ENCODE data around the gene ADPRHL1. TPM values are rescaled to one million over a fixed set of nuclear protein-coding genes. Genes with fewer than 3 reads are reported as not detected.

The ADPRHL1 gene
- total and polyA plus RNA-seq, 7 donors: 1.2 to 7.8 (median 4.2) TPM

DNA sequence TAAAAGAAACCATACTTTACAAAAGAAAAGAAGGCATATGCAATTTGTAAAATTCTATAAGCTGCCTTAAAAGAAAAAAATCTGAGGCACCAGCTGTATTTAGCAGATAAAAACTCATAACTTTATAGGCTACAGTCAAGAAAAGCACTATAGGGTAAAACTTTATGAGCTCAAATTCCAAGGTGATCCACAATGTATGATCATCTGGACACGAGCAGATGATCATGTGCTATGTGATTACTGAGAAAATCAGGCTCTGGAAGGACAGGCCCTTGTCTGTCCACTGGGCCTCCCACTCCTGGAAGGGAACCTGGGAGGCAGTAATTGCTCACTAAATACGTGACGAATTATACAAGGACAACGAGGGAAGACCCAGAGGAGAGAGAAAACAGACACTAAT, 96.7 kb downstream of the ADPRHL1 start:
- Histone ChIP-seq H3K27ac (no peak overlapping the region), H3K27me3 (no peaks in the 10 kb centered on the region), H3K36me3 (peaks cover 0 to 14% (median 0%) of the 10 kb centered on the region in 4 donors), H3K4me3 (no peak overlapping the region), H3K9me3 (no peaks in the 10 kb centered on the region), H3K4me1 (no peaks in the 10 kb centered on the region)
- TF ChIP-seq, protein P1, sequence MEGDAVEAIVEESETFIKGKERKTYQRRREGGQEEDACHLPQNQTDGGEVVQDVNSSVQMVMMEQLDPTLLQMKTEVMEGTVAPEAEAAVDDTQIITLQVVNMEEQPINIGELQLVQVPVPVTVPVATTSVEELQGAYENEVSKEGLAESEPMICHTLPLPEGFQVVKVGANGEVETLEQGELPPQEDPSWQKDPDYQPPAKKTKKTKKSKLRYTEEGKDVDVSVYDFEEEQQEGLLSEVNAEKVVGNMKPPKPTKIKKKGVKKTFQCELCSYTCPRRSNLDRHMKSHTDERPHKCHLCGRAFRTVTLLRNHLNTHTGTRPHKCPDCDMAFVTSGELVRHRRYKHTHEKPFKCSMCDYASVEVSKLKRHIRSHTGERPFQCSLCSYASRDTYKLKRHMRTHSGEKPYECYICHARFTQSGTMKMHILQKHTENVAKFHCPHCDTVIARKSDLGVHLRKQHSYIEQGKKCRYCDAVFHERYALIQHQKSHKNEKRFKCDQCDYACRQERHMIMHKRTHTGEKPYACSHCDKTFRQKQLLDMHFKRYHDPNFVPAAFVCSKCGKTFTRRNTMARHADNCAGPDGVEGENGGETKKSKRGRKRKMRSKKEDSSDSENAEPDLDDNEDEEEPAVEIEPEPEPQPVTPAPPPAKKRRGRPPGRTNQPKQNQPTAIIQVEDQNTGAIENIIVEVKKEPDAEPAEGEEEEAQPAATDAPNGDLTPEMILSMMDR (IDR thresholded peaks at IDR 0.05): no peak
- no peak for TF ChIP-seq POLR2AphosphoS5 (IDR thresholded peaks at IDR 0.05)
- TF ChIP-seq EP300 (IDR thresholded peaks at IDR 0.05): no peak
- TF ChIP-seq POLR2A (IDR thresholded peaks at IDR 0.05): no peak
- DNase-seq: no peak
- 30 to 54% methylated on average over 4 of the region's 4 CpGs for WGBS, 2 donors
- intact Hi-C loops (cut with DNase I): no loop called here

- no peaks in the 10 kb centered on the region for H3K9me3 ChIP-seq
- TF ChIP-seq EP300 (IDR thresholded peaks at IDR 0.05) (no peak), POLR2AphosphoS5 (IDR thresholded peaks at IDR 0.05) (no peak), POLR2A (IDR thresholded peaks at IDR 0.05) (no peak)
- TF ChIP-seq, protein P1 (IDR thresholded peaks at IDR 0.05): no peak
- DNase-seq: no peak
- intact Hi-C loops (cut with DNase I): no loop called here
- H3K4me3 ChIP-seq: no peak overlapping the region
- no peak overlapping the region for H3K27ac ChIP-seq
- WGBS, 2 donors: 83 to 91% methylated on average over 10 of the region's 10 CpGs
- H3K27me3 ChIP-seq: no peaks in the 10 kb centered on the region
- H3K36me3 ChIP-seq: peaks cover 0 to 14% (median 0%) of the 10 kb centered on the region in 4 donors
- no peaks in the 10 kb centered on the region for H3K4me1 ChIP-seq
Measured at GRCh38 chr13:113355621-113356020, 97.7 kb downstream of the ADPRHL1 start.

DNA sequence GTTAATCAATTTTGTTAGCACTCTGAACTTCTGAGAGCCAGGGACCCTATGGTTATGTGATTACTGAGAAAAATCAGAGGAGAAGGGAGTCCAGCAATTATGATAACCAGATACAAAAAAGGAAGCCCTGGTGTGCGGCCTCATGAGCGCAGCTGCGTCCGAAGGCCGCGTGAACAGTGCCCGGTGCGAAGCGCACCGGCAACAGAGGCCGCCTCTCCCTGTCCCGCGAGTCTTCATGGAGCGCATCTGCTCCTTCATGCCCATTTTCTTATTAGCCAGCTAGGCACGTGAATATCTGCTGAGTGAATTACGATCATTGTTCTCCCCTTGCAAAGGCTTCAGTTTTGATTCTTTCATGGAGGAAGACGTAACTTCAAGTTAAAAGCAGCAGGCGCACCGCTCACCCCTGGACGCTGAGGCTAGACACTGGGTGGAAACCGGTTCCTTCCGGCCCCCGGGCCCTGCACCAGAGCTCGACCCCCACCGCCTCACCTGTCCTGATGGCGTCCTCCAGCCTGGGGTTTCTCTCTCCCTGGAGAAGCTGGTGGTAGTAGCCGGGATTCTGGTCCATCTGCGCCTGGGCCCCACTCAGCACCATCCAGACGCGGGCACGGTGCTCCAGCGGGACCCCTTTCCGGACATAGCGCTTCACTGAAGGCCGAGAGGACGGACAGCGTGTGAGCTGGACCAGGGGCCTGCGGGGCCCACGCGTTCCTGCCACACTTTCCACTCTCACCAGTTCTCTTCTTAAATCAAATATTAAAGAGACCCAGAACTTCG, 98.3 kb downstream of the ADPRHL1 start:
- intact Hi-C loops (cut with DNase I): no loop called here
- Histone ChIP-seq H3K4me3 (no peak overlapping the region), H3K27me3 (no peaks in the 10 kb centered on the region), H3K27ac (no peak overlapping the region), H3K4me1 (no peaks in the 10 kb centered on the region), H3K36me3 (peaks cover 0 to 15% (median 0%) of the 10 kb centered on the region in 4 donors), H3K9me3 (no peaks in the 10 kb centered on the region)
- WGBS, 2 donors: 96 to 97% methylated on average over 41 of the region's 41 CpGs
- DNase-seq: no peak
- TF ChIP-seq POLR2A (IDR thresholded peaks at IDR 0.05) (no peak), EP300 (IDR thresholded peaks at IDR 0.05) (no peak), POLR2AphosphoS5 (IDR thresholded peaks at IDR 0.05) (no peak)
- TF ChIP-seq, protein P1 (IDR thresholded peaks at IDR 0.05): no peak

DNA sequence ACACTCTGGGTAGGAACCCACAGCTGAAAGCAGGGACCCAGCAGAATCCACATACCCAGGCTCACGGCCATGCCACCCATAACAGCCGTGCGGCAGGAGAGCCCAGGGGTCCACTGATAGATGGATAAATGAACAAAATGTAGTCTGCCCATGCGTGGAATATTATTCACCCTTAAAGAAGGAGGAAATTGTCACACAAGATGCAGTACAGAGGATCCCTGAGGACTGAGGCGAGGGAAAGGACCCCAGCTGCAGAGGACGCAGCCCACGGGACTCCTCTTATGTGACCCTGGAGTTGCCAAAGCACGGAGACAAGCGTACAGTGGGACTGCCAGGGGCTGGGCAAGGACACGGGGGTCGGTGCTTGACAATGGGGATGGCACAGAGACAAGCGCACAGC, 100.0 kb downstream of the ADPRHL1 start:
- no peaks in the 10 kb centered on the region for H3K4me1 ChIP-seq
- 89% methylated on average over 12 of the region's 12 CpGs for WGBS, 2 donors
- H3K4me3 ChIP-seq: no peak overlapping the region
- H3K36me3 ChIP-seq: peaks cover 0 to 32% (median 7%) of the 10 kb centered on the region in 4 donors
- H3K9me3 ChIP-seq: no peaks in the 10 kb centered on the region
- TF ChIP-seq EP300 (IDR thresholded peaks at IDR 0.05) (no peak), POLR2AphosphoS5 (IDR thresholded peaks at IDR 0.05) (no peak), POLR2A (IDR thresholded peaks at IDR 0.05) (no peak)
- TF ChIP-seq, protein P1 (IDR thresholded peaks at IDR 0.05): no peak
- no peak overlapping the region for H3K27ac ChIP-seq
- no peaks in the 10 kb centered on the region for H3K27me3 ChIP-seq
- intact Hi-C loops (cut with DNase I): no loop called here
- DNase-seq: no peak

Measured in sigmoid colon (tissue), 7 donors.